Measurements from ENCODE around the gene CNTFR. TPM values are rescaled to one million over a fixed set of nuclear protein-coding genes. Genes with fewer than 3 reads are reported as not detected.
"Not testable (repeated sequence)": the region's sequence is repeated elsewhere in the genome, so short reads cannot be mapped to it uniquely, and the experiment has no call there.

Gene CNTFR
- total RNA-seq: not detected

DNA sequence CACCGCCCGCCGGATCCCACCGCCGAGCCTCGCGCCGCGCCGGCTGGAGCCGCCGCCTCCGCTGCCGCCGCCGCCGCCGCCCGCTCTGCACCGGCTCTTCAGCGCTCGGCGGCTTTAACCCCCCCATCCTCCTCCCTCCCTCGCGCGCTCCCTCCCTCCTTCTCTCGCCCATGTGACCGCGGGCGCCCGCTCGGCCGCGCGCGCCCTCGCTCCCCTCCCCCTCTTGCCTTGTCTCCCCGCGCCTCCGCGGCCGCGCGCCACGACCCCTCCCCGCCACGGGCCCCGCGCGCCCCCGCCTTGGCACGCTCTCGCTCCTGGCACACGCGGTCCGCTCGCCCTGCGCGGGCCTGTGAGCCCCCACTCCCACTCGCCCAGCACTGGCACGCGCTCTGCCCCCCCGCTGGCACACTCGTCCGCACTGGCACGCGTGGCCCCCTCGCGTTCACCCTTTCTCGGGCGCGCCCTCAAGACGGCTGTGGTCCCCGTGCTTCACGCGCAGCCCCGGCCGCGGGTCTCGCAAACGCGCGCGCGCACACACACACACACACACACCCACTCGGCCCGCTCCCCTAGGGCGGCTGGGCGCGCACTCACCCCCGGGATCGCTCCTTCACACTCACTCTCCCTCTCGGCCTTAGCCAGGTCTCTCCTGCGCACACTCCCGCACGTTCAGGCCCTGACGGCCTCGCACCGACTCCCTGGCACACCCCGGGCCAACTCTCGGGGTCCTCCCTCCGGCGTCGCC is at the start of gene CNTFR:
Gene CNTFR, minus strand, starts transcription at position 89 of the 745 bp plus-strand sequence. CDS start 20,743 bp downstream, outside the sequence.
- Mint-ChIP-seq H3K36me3 (no peaks in the 10 kb centered on the region), H3K4me3 (peak within 1 kb of the TSS; percentile 63), H3K9me3 (no peaks in the 10 kb centered on the region), H3K27me3 (peaks cover 56 to 62% of the 10 kb centered on the region in 2 donors), H3K27ac (no peak within 1 kb of the TSS), H3K4me1 (ENCODE audit: low read depth in 2 of 2) (peaks cover 18 to 32% of the 10 kb centered on the region in 2 donors)
- DNase-seq (ENCODE audit: low spot score) (no peak), ATAC-seq (no peak)

GRCh38 chr9:34639322-34639721 is 49.8 kb upstream of the CNTFR start:
- not testable (repeated sequence) for DNase-seq (ENCODE audit: low spot score); H3K36me3 Mint-ChIP-seq; H3K9me3 Mint-ChIP-seq; H3K4me3 Mint-ChIP-seq; H3K27ac Mint-ChIP-seq; ATAC-seq; H3K27me3 Mint-ChIP-seq
- peaks cover 22 to 29% of the 10 kb centered on the region in 2 donors for H3K4me1 Mint-ChIP-seq (ENCODE audit: low read depth in 2 of 2)

DNA sequence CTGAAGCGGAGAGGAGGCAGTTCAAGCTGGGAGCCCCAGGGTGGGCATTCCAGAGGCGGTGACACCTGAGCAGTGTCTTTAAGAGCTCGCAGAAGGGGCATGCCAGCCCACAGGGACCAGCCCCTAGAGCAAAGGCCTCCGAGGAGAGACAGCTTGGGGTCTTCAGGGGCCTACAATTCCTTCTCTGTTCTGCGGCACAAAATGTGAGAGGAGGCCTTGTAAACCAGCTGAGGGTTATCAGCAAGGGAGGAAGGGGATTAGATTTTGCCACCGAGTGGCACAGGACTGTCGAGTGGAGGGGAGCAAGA is 48.6 kb upstream of the CNTFR start:
- no peaks in the 10 kb centered on the region for H3K36me3 Mint-ChIP-seq
- H3K27ac Mint-ChIP-seq: peak overlapping the region; percentile 92 to 98
- H3K4me3 Mint-ChIP-seq: peak overlapping the region; percentile 94
- ATAC-seq (no peak), DNase-seq (ENCODE audit: low spot score) (no peak)
- peaks cover 22 to 35% of the 10 kb centered on the region in 2 donors for H3K4me1 Mint-ChIP-seq (ENCODE audit: low read depth in 2 of 2)
- H3K9me3 Mint-ChIP-seq: no peaks in the 10 kb centered on the region
- H3K27me3 Mint-ChIP-seq: no peaks in the 10 kb centered on the region

DNA sequence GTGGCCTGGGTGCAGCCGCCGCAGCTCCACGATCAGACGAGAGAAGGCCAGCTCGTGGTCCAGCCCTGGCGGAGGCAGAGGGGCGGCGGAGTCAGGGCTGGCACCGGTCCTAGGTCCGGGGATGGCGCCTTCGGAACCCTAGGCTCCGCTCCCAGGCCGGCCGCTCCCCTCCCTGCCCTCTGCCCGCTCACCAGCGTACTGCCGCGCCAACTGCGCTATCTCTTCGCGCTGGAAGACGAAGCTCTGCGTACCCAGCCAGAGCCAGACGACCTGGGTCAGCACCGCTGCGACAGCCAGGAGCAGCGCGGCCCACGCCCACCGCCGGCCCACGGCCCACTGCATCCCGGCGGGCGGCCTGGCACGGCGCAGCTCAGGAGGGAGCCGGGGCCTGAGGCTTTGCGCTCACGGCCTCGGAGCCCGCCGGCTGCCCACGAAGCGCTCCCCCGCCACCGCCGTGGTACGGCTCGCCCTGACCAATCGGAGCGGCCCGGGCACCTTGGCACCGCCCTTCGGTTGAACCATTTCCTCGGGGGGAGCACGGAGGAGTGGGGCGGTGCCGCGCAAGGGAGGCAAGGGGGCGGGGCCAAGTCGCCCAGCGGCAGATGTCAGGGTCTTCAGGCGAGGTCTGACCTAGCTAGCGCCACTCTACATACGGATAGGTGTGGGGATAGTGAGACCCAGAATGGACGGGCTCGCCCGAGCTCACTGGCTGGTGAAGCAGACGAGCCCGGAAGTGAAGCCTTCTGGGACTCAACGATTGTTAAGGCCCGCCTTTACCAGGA is 48.0 kb upstream of the CNTFR start, which contains the start of gene SIGMAR1:
Gene SIGMAR1, minus strand, starts transcription at position 432 of the 782 bp plus-strand sequence. Its CDS starts 90 bp downstream, at position 342.
- Mint-ChIP-seq H3K9me3 (no peaks in the 10 kb centered on the region), H3K4me1 (ENCODE audit: low read depth in 2 of 2) (peaks cover 22 to 35% of the 10 kb centered on the region in 2 donors), H3K27me3 (no peaks in the 10 kb centered on the region), H3K4me3 (peak within 1 kb of the TSS; percentile 94), H3K36me3 (no peaks in the 10 kb centered on the region), H3K27ac (peak within 1 kb of the TSS; percentile 92 to 98)
- peak; percentile 96 to 98 for ATAC-seq
- DNase-seq (ENCODE audit: low spot score): peak; percentile 96

DNA sequence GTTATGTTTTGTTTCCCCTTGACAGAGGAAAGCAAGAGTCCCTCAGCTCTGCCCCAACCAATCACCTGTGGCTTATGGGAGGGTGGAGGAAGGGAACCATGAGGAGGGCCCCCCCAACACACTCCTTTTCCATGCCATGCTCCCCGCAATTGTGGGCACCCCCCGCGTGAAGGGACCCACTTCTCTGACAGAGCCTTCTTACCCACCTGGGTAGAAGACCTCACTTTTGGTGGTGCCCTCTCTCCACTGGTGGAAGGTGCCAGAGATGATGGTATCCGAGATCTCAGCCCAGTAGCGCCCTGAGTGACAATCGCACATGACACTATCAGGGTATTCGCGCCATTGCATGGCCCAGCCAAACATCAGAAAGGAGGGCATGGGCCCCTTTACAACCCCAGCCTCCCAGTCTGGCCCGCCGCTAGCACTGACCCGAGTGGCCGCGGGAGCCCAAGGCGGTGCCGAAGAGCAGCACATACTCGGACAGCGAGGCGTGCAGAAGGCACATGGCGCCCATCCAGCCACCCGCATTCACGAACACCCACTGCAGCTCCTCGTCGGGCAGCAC is 47.3 kb upstream of the CNTFR start:
- H3K36me3 Mint-ChIP-seq: no peaks in the 10 kb centered on the region
- ATAC-seq: no peak
- no peaks in the 10 kb centered on the region for H3K27me3 Mint-ChIP-seq
- peaks cover 22 to 35% of the 10 kb centered on the region in 2 donors for H3K4me1 Mint-ChIP-seq (ENCODE audit: low read depth in 2 of 2)
- no peaks in the 10 kb centered on the region for H3K9me3 Mint-ChIP-seq
- peak overlapping the region; percentile 92 to 98 for H3K27ac Mint-ChIP-seq
- no peak for DNase-seq (ENCODE audit: low spot score)
- H3K4me3 Mint-ChIP-seq: peak overlapping the region; percentile 90

DNA sequence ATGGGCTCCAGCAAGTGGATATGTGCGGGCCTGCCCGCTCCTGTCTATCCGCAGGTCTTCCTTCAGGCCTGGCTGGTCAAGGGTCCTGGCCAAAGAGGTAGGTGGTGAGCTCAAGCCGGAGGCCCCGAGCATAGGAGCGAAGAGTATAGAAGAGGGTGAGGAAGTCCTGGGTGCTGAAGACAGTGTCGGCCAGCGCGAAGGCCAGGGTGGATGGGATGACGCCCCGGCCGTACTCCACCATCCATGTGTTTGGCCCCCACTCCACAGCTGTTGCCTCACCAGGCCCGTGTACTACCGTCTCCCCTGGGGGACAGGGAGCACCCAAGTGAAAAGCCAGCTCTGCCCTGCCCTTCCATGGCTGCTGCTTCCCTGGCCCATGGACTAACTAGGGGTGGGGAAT is 46.0 kb upstream of the CNTFR start:
- H3K4me1 Mint-ChIP-seq (ENCODE audit: low read depth in 2 of 2): peaks cover 18 to 30% of the 10 kb centered on the region in 2 donors
- H3K36me3 Mint-ChIP-seq: no peaks in the 10 kb centered on the region
- H3K9me3 Mint-ChIP-seq: no peaks in the 10 kb centered on the region
- no peak for ATAC-seq
- DNase-seq (ENCODE audit: low spot score): no peak
- H3K27ac Mint-ChIP-seq: no peak overlapping the region
- H3K4me3 Mint-ChIP-seq: peak overlapping the region; percentile 71
- peaks cover 3 to 4% of the 10 kb centered on the region in 2 donors for H3K27me3 Mint-ChIP-seq

DNA sequence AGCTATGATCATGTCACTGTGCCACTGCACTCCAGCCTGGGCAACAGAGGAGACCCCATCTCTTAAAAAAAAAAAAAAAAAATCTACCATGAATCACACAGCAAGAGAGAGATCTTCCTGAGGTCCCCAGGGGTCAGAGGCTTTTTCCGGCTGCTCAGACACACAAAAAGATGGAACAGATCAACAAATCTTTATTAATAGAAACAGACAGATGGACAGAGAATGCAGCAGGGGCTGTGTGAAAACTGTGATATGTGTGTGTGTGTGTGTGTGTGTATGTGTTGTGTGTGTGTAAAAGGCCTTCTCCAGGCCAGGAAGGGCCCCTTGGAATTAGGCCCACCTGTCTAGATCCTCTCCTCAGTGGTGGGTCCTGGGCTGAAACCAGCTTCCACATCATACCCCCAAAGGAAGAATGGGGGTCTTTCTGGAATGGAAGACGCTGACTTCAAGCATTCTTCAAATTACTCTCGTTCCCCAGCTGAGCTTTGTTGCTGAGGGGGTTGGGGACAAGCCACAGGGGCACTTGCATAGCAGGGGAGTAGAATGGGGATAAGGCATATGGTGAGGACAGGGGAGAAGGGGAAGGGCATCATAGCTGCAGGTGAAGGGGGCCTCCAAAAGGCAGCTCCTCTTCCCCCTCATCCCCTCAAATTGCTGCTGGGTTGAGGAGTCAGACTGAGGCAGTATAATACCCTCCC is 45.2 kb upstream of the CNTFR start:
- Mint-ChIP-seq H3K4me3 (no peak overlapping the region), H3K27me3 (peaks cover 10 to 12% of the 10 kb centered on the region in 2 donors), H3K4me1 (ENCODE audit: low read depth in 2 of 2) (peaks cover 23 to 30% of the 10 kb centered on the region in 2 donors), H3K27ac (no peak overlapping the region), H3K36me3 (no peaks in the 10 kb centered on the region), H3K9me3 (no peaks in the 10 kb centered on the region)
- ATAC-seq: no peak
- no peak for DNase-seq (ENCODE audit: low spot score)

DNA sequence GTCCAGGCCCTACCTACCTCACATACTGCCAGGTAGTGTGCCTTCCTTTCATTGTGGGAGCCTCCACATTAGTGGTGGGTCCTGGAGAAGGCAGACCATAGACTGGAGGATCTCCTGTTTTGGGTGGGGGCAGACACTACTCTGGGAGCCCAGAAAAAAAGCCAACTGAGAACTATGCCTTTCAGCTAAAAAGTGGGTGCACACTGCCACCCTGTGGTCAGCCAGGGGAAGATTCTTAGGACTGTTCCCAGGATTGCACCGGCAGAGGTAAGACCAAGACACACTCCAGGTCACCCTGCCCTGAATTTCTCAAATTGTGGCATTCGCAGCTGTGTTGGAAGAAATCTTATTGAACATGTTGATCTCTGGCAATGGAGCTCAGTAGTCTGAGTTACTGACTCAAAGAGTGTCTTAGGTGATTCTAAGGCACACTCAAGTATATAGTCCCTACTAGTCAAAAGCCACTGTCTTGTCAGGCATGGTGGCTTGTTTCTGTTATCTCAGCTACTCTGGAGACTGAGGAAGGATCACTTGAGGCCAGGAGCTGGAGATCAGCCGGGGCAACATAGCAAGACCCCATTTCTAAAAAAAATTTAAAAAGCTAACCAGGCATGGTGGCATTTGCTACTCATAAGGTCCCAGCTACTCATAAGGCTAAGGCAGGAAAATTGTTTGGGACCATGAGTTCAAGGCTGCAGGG is 44.5 kb upstream of the CNTFR start:
- no peak overlapping the region for H3K27ac Mint-ChIP-seq
- peaks cover 17 to 19% of the 10 kb centered on the region in 2 donors for H3K27me3 Mint-ChIP-seq
- H3K9me3 Mint-ChIP-seq: no peaks in the 10 kb centered on the region
- peaks cover 29 to 35% of the 10 kb centered on the region in 2 donors for H3K4me1 Mint-ChIP-seq (ENCODE audit: low read depth in 2 of 2)
- DNase-seq (ENCODE audit: low spot score) (peak; percentile 78), ATAC-seq (peak in 1 of 2 donors; percentile 21)
- no peaks in the 10 kb centered on the region for H3K36me3 Mint-ChIP-seq
- H3K4me3 Mint-ChIP-seq: no peak overlapping the region

GRCh38 chr9:34633166-34633565 is 43.6 kb upstream of the CNTFR start:
- Mint-ChIP-seq H3K4me1 (ENCODE audit: low read depth in 2 of 2) (peaks cover 28 to 34% of the 10 kb centered on the region in 2 donors), H3K27me3 (peaks cover 22 to 28% of the 10 kb centered on the region in 2 donors), H3K4me3 (no peak overlapping the region), H3K27ac (no peak overlapping the region), H3K36me3 (peaks cover 6% of the 10 kb centered on the region), H3K9me3 (no peaks in the 10 kb centered on the region)
- ATAC-seq (no peak), DNase-seq (ENCODE audit: low spot score) (no peak)

DNA sequence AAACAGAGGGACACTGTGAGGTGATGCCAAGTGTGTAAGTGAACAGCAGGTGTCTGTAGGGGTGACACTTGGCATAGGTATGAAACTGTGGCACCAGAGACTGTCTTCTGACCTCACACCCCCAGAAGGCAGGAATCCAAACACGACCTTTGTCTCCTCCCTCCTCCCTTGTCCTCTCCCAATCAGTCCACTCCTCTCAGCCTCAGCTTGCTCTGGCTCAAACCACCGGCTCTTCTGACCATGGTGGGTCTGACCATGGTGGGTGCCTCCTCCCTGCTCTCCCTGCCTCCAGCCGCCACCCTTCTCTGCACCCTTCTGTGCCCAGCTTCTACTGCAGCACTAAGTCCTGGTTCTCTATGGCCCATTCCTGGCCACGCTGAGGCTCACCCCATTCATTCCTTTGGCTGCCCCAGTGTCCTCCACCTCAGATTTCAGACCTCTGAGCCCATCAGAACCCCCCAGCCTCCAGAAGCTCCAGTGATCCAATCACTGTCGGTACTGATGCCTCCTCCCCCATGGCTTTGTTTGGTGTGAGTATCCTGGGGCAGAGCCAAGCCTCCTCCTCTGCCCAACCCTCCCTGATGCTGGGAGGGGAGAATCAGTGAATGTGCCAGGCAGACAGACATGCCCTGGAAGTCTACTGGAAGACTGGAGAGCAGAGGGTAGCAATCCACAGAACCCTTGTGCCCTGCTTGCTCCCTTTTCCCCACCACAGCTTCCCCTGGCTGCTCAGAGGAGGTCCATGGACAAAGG is 41.1 kb upstream of the CNTFR start:
- Mint-ChIP-seq H3K36me3 (peaks cover 7% of the 10 kb centered on the region), H3K9me3 (no peaks in the 10 kb centered on the region), H3K27me3 (peaks cover 35 to 46% of the 10 kb centered on the region in 2 donors), H3K4me1 (ENCODE audit: low read depth in 2 of 2) (peaks cover 18 to 21% of the 10 kb centered on the region in 2 donors), H3K4me3 (peak overlapping the region; percentile 81), H3K27ac (no peak overlapping the region)
- DNase-seq (ENCODE audit: low spot score) (no peak), ATAC-seq (no peak)

DNA sequence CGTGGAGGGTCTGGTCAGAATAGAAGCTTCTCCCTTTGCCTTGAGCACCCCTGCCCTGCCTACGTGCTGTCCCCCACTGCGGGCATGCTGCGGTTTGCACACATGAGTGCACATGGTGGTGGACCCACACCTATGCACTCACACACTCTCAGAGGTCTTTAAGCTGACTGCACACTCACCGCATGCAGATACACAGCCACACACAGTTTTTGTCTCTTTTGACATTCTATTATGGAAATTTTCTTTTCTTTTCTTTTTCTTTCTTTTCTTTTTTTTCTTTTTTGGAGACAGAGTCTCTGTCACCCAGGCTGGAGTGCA is 39.9 kb upstream of the CNTFR start:
- peaks cover 18 to 21% of the 10 kb centered on the region in 2 donors for H3K4me1 Mint-ChIP-seq (ENCODE audit: low read depth in 2 of 2)
- H3K9me3 Mint-ChIP-seq: no peaks in the 10 kb centered on the region
- peaks cover 7% of the 10 kb centered on the region for H3K36me3 Mint-ChIP-seq
- peaks cover 38 to 46% of the 10 kb centered on the region in 2 donors for H3K27me3 Mint-ChIP-seq
- ATAC-seq: peak in 1 of 2 donors; percentile 10
- H3K4me3 Mint-ChIP-seq: peak overlapping the region; percentile 81
- DNase-seq (ENCODE audit: low spot score): no peak
- no peak overlapping the region for H3K27ac Mint-ChIP-seq

- H3K27me3 Mint-ChIP-seq: peaks cover 39 to 46% of the 10 kb centered on the region in 2 donors
- peaks cover 7% of the 10 kb centered on the region for H3K36me3 Mint-ChIP-seq
- peak within 1 kb of the TSS; percentile 95 for H3K4me3 Mint-ChIP-seq
- DNase-seq (ENCODE audit: low spot score) (no peak), ATAC-seq (peak; percentile 69 to 82)
- no peak within 1 kb of the TSS for H3K27ac Mint-ChIP-seq
- peaks cover 15 to 21% of the 10 kb centered on the region in 2 donors for H3K4me1 Mint-ChIP-seq (ENCODE audit: low read depth in 2 of 2)
- no peaks in the 10 kb centered on the region for H3K9me3 Mint-ChIP-seq
Observed at GRCh38 chr9:34628656-34629490, 39.3 kb upstream of the CNTFR start, which contains the start of gene ARID3C. TSS of gene ARID3C (minus strand) at chr9:34629066. CDS start at chr9:34628014, 1,052 bp downstream.

Measured in natural killer cell treated with Interleukin-12 subunit alpha and Interleukin-12 subunit beta and Interleukin-15 and Interleukin-18, amount 100 ng/mL, for 72 hours (primary cell).